SU-DHL-6 (cell line): ENCODE measurements around the gene PSMG1.

ENCODE experiments used
- EZH2phosphoT487 ChIP-seq: fragments of 200-600 bp; sonication (generic), shearing (Covaris generic); conservative IDR thresholded peaks from 2 replicates; pipeline ENCODE4 v1.6.1; 2018; ENCODE audit warnings: mild to moderate bottlenecking, antibody characterized with exemption, low read length, moderate library complexity, mixed read lengths
- TF ChIP-seq, protein P1 (sequence below): fragments of 200-600 bp; sonication (generic); IDR thresholded peaks from one replicate; pipeline ENCODE4 v1.5.1; 2017; ENCODE audit warnings: antibody characterized with exemption, mild to moderate bottlenecking, low read length, moderate library complexity; ENCODE audit not compliant: insufficient read depth, poor library complexity, severe bottlenecking

GRCh38 chr21:39153842-39154241 lies 29.4 kb downstream of the PSMG1 start:
- TF ChIP-seq, protein P1, sequence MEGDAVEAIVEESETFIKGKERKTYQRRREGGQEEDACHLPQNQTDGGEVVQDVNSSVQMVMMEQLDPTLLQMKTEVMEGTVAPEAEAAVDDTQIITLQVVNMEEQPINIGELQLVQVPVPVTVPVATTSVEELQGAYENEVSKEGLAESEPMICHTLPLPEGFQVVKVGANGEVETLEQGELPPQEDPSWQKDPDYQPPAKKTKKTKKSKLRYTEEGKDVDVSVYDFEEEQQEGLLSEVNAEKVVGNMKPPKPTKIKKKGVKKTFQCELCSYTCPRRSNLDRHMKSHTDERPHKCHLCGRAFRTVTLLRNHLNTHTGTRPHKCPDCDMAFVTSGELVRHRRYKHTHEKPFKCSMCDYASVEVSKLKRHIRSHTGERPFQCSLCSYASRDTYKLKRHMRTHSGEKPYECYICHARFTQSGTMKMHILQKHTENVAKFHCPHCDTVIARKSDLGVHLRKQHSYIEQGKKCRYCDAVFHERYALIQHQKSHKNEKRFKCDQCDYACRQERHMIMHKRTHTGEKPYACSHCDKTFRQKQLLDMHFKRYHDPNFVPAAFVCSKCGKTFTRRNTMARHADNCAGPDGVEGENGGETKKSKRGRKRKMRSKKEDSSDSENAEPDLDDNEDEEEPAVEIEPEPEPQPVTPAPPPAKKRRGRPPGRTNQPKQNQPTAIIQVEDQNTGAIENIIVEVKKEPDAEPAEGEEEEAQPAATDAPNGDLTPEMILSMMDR, result no peak
- TF ChIP-seq EZH2phosphoT487, result no peak
